HG02642 (cell line): Measurements from ENCODE around the gene GHR.
A peak's percentile ranks its signal among the peaks of the same experiment; 100 is the strongest.

Source experiments
- ATAC-seq: cut with Tn5 transposase; IDR thresholded peaks from one replicate; pipeline ENCODE4 v1.9.1; 2021; ENCODE audit warnings: mild to moderate bottlenecking; ENCODE audit not compliant: unreplicated experiment, poor library complexity

Gene GHR

DNA sequence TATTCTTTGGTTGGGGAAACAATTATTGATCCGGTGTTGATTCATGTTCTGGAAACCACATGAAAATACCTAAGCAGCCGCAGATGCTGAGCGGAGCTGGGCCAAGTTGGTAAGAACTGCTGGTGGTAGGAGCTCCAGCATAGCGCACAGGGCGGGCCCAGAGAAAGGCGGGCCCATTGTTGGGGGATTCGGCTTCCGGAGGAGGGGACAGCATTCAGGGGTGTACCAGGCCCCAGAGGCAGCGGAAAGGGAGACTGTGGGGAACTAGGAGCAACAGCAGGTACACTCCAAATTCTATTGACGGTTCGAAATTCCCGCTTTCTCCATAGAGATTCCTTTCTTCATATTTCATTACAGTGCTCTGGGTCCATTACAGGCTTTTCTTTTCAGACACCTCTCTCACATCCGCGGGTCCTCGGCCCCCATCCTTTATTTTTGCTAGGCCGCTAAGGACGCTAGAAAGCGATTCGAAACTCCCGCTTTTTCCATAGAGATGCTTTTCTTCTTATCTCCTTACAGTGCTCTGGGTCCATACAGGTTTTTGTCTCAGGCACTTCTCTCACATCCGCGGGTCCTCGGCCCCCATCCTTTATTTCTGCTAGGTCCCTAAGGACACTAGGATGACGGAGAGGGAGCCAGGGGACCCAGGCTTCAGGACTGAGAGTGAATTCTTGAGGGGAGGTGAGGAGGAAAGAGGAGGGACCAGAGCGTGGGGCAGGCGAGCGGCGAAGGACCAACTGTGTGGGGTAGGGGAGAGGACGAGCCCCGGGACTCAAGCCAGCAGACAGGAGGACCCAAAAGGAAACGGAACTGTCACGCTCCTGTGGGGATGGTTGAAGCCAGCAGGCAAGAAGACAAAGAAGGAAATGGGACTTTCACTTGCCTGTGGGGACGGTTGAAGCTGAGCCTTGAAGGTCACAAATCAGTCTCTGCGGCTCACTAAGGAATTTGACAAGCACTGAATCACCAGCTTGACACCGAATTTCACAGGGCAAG, 333.7 kb downstream of the GHR start, which contains the start of gene CCDC152:
Gene CCDC152 (plus strand): TSS at position 213 of the 996 bp plus-strand sequence. CDS start 2,304 bp downstream, outside the sequence.
- ATAC-seq: peak; percentile 93

GRCh38 chr5:42759456-42759855, 336.2 kb downstream of the GHR start:
- ATAC-seq: no peak

DNA sequence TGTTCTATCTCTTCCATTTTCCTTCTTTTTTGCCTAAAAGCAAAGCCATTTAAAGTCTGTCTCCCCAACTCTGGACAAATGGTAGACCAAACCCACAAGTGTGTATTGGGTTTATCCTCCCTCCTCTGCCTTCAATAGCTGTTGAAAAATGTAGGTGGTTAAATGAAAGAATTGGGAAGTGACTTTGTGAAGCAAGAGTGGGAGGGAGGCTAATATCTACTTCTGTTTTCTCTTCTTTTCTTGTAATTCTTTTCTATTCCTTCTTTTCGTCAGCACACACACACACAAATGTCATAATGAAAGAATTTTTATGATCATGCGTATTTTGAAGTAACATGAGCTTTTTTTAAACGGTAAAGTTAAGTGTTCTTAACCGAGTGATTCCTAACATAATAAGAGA, 337.2 kb downstream of the GHR start:
- ATAC-seq: no peak

DNA sequence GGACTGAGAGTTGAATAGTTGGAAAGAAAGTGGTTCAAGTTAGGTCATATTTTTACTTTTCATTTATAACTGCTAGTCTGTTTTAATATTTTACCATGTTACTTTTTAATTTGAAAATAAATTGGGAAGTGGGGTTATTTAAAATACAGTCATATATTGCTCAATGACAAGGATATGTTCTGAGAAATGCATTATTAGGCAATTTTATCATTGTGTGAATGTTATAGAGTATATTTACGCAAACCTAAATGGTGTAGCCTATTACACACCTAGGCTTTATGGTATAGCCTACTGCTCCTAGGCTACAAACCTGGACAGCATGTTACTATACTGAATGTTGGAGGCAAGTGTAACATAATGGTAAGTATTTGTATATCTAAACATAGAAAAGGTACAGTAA, 338.6 kb downstream of the GHR start:
- ATAC-seq: no peak

DNA sequence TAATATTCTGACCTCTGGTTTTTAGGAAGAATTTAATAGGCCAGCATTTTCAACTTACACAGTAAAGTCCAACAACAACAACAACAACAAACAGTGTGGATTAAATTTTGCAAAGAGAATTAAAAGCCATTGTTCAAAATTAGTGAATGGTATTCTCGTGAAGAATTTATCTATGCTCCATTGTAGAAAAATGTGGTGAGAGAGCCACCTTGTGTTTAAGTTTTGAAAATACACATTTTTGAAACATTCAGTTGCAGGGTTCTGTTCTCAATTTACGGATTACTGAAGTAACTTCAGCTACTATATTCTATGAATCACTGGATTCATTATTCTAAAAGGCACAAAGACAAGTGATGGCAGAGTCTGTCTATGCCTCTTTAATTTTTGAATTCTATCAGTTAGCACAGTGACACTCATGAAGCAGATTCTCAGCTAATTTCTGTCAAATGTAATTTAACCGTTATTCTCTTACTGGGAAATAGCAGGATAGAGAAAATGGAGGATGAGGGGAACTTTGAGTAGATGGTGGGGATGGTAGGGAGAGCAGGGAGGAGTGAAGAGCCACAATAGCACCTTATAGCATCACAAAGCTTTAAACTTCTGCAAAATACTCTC, 344.4 kb downstream of the GHR start:
- ATAC-seq: no peak

DNA sequence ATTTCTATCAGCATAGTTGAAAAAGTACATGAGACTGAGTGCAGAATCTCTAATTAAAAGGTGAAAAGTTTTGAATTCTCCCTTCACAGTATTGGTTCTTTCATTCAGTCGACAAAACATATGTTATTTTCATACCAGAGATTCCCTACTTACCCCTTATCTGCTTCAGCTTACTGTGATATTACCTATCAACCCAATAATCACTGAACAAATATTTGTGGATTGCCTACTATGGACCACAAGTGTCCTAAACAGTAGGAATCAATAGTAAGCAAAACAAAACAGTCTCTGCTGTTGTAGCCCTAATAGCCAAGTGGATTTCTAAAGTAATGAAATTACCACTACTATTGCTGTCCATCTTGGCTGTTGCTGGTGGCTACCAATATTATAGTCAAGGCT, 344.9 kb downstream of the GHR start:
- ATAC-seq: no peak

DNA sequence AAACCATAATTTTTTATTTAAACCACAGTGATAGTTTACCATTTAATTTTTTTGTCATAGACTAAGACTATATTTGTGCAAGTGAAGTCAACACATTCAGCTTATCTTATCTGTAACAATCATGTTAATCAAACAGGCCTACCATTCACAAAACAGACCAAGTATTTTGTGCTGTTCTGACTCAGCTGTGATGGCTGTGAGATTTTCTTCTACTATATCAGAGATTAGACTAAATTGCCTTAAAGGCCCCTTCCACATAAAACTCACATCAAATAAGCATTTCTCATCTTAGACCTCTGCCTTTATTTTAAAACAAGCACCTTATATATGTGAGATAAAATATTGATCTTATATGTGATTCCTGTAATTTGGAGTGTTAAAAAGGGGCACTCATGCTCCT, 346.8 kb downstream of the GHR start:
- ATAC-seq: no peak
